Activated CD8-positive, alpha-beta memory T cell treated with anti-CD3 and anti-CD28 coated beads, Interleukin-2, amount 50 U/mL, for 48 hours (primary cell): ENCODE measurements around the gene WDR47.
"Not testable (repeated sequence)": the region's sequence is repeated elsewhere in the genome, so short reads cannot be mapped to it uniquely, and the experiment has no call there.

ENCODE experiments used
- DNase-seq: peaks from one replicate; pipeline ENCODE4 v3.0.0-alpha.2; 2020

Gene WDR47

DNA sequence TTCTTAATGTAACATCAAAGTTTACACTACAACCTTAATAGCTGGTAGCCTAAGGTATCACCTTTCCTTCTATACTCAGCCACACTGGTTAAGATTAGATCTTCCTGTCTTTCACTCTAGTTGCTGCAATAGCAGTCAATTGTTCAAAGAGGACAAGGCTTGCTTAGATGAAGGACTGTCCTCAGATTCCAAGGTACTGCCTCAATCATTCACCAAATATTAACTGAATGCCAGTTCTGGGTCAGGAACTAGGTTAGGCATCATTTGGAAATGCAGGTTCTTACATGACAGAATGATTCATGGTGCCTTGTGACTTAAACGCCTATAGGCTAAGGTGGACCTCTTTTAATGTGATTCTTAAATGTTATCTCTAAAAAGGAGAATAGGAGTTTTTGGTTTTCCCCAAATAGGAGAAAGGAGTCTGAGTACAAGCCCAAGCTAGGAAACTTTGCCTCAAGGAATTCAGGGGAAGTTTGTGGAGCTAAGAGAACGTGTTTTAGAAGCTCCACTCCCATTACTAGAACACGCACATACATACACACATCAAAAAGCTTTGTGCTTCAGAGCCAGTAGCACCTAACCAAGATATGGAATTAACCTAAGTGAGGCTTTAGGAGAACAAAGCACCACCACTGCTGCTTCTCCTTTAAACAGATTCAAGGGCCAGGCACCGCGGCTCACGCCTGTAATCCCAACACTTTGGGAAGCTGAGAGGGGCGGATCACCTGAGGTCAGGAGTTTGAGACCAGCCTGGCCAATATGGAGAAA, 8.5 kb upstream of the WDR47 start:
- no peak for DNase-seq

- DNase-seq: no peak
Measured at GRCh38 chr1:109048335-109048734, 6.4 kb upstream of the WDR47 start.

- no peak for DNase-seq
Measured at GRCh38 chr1:109047339-109047738, 5.4 kb upstream of the WDR47 start.

- DNase-seq: no peak
Measured at GRCh38 chr1:109046671-109047070, 4.8 kb upstream of the WDR47 start.

DNA sequence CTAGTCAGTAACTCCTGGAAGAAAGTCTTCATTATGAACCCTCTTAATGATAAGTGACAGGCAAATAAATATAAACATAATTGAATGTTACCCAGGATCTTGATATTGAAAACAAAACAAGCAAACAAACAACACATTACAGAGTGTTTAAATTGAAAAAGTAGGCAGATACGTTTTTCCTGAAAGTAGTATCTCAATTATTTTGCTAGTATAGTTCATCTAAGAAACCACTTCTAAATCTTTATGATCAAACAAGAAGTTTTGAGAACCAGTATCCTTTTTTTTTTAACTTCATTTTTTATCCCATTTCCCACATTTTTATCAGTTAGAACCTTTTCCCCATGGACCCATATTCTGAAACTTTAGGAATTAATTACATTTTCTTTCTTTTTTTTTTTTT, 3.7 kb upstream of the WDR47 start:
- no peak for DNase-seq

DNA sequence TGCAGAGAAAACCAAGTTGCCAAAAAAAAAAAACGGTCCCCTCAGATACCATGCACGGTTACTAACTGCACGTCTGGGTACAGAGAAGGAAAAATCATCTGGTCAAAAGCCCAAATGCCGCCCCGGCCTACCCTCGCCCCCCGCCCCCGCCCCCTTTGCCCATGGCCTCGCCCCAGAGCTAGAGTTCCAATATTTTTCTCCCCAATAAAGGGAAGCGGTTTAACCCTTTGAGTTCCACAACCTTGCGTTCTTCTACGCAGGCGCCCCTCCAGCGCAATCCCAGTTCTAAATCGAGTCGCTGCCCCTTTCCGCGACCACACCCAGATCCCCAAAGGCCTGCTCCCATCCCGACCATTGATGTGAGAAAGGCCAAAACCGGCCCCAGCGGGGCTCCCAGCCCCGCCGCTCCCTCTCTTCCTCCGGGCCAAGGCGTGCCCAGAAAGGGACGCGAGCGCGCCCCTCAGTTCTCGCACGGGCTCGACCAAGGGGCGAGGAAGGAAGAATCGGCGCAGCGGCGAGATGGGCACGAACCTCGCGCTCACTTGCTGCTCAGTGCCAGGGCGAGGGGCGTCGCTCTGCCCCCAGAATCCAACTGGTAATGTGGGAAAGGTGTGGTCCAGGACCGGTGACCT, 797 bp downstream of the WDR47 start:
- DNase-seq: peak; percentile 72

GRCh38 chr1:109040627-109040988, 1.3 kb downstream of the WDR47 start:
- DNase-seq: no peak

DNA sequence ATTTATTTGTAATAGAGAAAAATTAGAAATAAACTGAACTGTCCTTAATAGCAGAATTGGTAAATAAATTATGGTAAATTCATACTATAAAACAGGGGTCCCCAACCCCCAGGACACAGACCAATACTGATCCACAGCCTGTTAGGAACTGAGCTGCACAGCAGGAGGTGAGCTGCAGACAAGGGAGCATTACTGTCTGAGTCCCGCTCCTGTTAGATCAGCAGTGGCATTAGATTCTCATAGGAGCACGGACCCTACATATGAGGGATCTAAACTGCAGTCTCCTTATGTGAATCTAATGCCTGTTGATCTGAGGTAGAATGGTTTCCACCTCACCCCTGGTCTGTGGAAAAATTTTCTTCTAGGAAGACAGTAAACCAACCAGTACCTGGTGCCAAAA, 7.5 kb downstream of the WDR47 start:
- DNase-seq: no peak

DNA sequence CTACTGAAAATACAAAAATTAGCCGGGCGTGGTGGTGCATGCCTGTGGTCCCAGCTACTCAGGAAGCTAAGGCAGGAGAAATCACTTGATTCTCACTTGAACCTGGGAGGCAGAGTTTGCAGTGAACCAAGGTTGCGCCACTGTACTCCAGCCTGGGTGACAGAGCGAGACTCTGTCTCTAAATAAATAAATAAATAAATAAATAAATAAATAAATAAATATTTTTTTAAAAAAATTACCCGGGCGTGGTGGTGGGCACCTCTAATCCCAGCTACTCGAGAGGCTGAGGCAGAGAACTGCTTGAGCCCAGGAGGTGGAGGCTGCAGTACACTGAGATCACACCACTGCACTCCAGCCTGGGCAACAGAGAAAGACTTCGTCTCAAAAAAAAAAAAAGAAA, 12.4 kb downstream of the WDR47 start:
- DNase-seq: not testable (repeated sequence)

GRCh38 chr1:109027841-109028240, 14.1 kb downstream of the WDR47 start:
- no peak for DNase-seq

- DNase-seq: no peak
Measured at GRCh38 chr1:109025694-109026093, 16.2 kb downstream of the WDR47 start.

- no peak for DNase-seq
Measured at GRCh38 chr1:109024646-109025045, 17.3 kb downstream of the WDR47 start.

DNA sequence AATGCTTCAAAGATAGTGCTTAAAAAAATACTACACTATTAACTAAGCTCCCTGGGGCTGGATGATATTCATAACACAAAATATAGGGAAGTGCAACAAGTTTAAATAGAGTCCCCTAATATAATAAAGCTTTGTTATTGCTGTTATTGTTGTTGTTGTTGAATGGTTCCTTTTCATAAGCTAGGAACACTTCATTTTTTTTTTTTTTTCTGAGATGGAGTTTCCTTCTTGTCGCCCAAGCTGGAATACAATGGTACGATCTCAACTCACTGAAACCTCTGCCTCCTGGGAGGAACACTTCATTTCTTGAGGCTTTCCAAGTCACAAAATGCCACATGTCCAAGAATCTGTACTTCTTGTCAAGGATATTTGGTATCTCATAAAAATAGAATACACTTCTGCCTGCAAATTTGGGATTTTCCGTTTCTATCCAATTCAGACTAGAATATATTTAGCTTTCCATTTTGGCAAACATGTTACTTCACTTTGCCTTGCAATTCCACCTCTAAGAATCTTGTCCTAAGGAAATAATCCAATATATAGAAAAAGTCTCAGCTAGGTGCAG, 21.1 kb downstream of the WDR47 start:
- no peak for DNase-seq

DNA sequence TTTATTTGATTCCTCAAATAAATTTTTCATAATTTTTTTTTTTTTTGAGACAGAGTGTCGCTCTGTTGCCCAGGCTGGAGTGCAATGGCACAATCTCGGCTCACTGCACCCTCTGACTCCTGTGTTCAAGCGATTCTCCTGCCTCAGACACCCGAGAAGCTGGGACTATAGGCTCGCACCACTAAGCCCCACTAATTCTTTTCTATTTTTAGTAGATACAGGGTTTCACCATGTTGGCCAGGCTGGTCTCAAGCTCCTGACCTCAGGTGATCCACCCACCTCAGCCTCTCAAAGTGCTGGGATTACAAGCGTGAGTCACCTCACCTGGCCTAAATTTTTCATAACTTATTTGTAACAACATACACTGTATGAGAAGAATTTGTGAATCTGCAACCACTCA, 24.2 kb downstream of the WDR47 start:
- not testable (repeated sequence) for DNase-seq

DNA sequence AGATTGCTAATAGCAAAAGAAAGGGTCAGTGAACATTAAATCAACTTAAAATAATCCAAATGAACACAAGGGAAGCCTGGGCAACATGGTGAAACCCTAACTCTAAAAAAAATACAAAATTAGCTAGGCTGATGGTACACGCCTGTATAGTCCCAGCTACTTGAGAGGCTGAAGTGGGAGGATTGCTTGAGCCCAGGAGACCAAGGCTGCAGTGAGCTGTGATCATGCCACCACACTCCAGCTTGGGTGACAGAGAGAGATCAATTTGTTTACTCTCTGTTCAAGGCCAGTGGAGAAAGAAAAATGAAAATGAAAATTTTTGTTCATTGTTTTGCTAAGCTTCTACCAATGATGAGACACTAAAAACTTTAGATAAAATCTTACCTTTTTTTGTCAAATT, 24.8 kb downstream of the WDR47 start:
- DNase-seq: no peak

DNA sequence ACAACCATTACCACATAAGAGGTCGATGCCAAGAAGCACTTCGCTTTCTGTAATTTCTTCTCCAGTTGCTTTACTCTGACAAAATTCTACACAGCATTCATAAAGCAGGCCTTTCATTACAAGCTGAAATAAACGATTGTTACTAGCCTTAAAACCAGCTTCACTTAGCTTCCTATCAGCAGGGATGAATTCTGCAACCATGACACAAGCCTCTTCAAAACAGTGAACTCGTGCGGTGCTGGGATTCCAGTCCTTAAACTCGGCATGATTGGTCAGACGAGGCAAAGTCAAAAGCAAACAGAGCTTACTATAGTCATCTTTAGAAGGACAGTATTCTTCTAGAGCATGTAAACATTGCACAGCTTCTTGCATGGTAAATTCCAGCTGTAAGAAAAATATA, 30.6 kb downstream of the WDR47 start:
- no peak for DNase-seq

DNA sequence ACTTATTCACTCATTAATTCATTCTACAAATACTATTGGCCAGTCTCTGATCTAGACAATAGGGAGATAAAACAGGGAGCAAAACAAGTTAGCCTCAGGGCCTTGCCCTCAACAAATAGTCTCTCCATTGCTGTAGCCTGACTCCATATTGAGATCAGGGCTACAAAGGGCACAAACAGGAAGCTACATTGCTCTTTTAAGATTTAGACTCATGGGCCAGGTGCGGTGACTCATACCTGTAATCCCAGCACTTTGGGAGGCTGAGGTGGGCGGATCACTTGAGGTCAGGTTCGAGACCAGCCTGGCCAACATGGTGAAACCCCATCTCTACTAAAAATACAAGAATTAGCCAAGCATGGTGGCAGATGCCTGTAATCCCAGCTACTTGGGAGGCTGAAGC, 45.3 kb downstream of the WDR47 start:
- DNase-seq: peak; percentile 53

DNA sequence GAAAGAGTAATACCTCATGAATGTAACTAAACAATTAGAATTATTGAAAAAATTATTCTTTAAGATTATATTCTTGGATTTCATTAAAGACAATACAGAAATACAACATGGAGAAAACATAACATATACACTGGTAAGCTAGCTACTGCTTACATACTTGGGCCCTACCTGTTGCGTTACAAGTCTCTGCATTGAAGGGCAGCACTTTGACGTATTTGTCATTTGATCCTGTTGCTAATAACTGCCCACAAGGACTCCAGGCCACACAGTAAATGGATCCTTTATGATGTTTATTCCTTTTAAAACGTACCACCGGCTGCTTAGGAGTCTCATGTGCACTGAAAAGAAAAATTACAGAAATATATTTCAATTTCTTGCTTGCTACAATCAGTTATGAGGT, 58.8 kb downstream of the WDR47 start:
- no peak for DNase-seq

DNA sequence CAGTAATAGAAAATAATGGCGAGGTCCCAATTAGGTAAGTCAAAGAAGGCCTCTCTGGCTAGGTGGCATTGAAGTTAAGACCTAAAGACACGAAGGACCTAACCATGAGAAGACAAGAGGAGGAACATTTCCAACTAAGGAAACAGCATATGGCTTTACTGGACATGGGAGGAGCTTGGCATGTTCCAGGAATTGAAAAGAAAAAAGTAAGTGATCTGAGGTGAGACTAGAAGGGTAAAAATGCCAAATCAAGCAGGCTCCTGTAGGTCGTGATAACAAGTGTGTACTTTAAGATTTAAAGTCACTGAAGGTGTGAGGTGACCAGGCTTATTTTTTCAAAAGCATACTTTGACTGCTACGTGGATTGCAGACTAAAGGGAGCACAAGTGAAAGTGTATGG, 65.2 kb downstream of the WDR47 start:
- DNase-seq: no peak

GRCh38 chr1:108972951-108973350, 69.0 kb downstream of the WDR47 start:
- no peak for DNase-seq

GRCh38 chr1:108969346-108969745, 72.6 kb downstream of the WDR47 start:
- DNase-seq: no peak

- peak; percentile 94 for DNase-seq
Measured at GRCh38 chr1:108963052-108963686, 78.7 kb downstream of the WDR47 start, which contains the start of gene CLCC1. Gene CLCC1, minus strand, starts transcription at chr1:108963484. Its CDS starts 13,047 bp downstream, at chr1:108950437.

- DNase-seq: peak; percentile 68
Measured at GRCh38 chr1:108962681-108963051, 79.2 kb downstream of the WDR47 start.
